NCI-H774 (cell line): ENCODE results near the gene OR13A1.
"Not testable (repeated sequence)": the region's sequence is repeated elsewhere in the genome, so short reads cannot be mapped to it uniquely, and the experiment has no call there.

Experiments
- DNase-seq: peaks from one replicate; lab custom pipeline; 2025; lab: John Stamatoyannopoulos, UW

Gene OR13A1

DNA sequence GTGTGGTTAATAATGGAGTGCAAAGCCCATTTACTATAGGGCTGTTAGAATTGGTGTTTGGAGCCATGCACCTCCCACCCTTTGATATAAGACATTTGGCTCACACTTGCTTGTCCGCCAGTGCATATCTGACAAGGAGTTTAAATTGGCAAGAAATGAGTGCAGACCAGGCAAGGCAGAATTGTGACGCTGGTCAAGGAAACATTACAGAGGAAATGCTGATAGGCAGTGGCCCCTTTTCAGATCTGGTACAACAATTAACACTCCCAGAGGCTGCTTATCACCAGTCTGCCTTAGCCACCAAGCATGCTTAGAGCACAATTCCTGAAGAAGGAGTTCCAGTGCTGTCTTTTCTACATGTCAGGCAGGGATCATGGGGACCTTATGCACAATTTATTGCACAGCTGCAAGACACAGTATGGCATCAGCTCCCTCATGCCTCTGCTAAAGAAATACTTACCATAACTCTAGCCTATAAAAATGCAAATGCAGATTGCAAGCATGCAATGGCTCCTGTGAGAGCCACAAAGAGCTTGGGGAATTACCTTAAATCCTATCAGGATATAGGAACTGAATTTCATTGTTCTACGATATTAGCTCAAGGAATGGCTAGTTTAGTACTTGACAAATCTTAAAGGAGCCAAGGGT, 35.2 kb downstream of the OR13A1 start:
- DNase-seq = no peak

DNA sequence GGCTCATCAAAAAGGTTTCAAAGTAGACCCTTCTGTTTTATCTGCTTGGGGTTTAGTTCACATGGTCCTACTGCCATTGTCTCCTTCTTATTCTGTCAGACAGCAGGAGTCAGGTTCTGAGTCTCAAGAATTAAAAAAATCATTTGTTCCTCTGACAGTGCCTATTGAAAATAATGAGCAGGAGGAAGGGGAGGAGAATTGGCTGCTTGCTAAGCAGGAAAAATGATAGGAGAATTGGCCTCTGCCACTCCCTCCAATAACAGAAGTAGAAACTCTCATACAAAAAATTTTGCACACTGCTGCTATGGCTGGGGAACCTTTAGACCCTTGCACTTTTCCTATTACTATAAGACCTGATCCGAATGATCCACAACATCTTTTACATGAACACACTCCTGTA, 35.7 kb downstream of the OR13A1 start:
- no peak for DNase-seq

DNA sequence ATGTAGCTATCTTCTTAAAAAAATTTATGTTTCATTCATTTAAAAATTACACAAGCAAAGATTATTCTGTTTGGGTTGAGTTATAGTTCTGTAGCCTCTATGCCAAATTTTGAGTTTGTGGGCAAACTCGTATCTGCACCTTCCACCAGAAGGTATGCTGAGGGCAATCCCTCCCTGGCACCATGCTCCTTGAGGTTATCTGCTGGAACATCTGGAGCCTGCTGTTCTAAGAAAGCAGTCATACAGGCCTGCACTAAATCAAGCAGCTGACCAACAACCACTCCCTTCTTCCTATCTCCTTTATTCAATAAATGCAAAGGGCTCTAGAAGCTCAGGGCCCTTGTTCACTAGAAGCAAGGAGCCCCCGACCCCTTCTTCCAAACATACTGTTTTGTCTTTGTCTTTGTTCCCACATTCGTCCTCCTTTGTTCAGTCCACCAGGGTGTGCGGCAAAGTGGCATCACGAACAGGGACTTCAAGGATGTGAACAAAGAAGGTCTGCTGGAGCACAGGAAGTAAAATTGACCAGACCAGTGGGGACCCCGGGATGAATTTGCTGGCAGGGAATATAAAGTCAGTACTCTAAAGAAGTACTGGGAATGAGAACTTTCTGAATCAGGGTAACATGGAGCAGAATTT, 36.4 kb downstream of the OR13A1 start:
- DNase-seq = no peak

DNA sequence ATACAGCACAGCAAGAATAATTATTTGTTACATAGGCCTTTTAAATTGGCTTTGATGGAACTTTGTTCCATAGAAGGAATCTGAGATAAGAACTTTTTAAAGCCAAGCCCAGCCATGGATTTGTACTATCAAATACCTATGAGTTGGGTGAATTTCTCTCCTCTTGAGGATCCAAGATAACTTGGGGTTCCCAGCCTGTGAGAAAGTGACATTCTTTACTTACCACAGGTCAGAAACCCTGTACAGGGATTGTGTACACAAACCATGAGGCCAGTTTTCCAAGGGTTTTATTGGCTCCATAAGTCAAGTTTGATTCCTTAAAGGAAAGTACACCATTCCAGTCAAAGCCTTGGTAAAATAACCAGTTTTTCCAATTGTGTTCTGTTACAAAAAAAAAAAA, 39.3 kb downstream of the OR13A1 start:
- not testable (repeated sequence) for DNase-seq

DNA sequence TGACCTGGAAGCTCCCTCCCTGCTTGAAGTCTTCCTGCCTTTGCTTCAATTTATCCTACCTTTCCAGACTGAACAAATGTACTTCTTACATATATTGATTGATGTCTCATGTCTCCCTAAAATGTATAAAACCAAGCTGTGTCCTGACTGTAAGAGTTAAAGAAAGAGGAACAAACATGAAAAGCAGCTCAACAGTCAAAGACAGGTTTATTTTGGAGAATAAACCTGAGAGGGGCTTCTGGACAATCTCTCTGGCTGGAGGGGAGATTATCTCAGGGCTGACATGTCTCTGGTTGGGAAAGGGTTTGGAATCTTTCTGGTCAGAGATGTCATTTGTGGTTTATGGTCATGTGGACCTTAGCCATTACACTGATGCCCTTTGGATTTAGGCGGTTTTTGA, 41.0 kb downstream of the OR13A1 start:
- DNase-seq = no peak

DNA sequence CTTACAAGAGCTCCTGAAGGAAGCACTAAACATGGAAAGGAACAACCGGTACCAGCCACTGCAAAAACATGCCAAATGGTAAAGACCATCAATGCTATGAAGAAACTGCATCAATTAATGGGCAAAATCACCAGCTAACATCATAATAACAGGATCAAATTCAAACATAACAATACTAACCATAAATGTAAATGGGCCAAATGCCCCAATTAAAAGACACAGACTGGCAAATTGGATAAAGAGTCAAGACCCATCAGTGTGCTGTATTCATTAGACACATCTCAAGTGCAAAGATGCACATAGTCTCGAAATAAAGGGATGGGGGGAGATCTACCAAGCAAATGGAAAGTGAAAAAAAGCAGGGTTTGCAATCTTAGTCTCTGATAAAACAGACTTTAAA, 47.6 kb downstream of the OR13A1 start:
- not testable (repeated sequence) for DNase-seq

DNA sequence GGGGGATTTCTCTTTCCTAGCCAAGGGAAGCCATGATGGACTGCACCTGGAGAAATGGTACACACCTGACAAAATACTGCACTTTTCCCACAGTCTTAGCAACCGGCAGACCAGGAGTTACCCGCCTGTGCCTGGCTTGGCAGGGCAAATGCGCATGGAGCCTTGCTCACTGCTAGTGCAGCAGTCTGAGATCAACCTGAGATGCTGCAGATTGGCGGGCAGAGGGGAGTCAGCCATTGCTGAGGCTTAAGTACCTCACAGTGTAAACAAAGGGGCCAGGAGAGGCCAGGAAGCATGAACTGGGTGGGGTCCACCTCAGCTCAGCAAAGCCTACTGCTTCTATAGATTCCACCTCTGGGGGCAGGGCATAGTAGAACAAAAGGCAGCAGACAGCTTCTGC, 49.4 kb downstream of the OR13A1 start:
- no peak for DNase-seq

DNA sequence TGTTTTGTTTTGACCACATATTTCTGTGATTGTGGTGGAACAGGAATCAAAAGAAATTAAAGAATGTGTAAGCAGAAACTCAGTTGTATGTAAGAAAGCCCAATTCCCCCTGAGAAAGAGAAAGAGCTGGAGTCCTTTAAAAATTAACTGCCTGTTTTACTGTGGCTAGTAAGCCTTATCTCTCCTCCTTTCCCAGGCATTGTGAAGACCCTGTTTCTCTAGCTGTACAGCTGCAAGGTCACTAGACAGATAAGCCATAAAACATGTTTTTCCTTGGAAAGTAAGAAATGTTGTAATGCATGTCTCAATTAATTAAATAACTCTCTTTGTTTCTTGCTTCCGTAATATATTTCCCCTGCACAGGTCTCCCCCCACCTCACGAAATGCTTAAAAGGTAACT, 53.5 kb downstream of the OR13A1 start:
- DNase-seq = no peak

DNA sequence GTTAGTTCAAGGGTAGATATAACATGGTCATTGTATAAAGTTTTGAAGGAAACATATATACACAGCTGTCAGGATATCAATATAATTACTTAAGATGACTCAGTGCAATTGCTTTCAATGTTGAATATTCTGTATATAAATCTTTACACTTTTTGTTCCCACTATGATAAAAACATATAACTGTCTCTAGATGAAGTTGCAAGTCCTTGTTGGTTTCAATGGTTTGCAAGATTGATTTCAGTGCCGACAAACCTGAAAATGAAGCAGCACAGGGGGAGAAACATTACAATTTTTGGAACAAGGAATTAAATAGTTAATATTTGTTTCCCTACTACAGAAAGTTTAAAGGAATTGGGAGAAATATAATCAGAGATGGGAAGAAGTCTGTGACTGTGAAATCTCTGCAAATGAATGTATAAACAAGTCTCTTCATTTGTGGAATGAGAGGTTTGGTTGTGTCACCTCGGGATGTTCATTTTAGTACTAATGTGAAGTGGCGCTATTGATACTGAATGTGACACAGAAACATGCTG, 54.1 kb downstream of the OR13A1 start:
- DNase-seq = no peak

DNA sequence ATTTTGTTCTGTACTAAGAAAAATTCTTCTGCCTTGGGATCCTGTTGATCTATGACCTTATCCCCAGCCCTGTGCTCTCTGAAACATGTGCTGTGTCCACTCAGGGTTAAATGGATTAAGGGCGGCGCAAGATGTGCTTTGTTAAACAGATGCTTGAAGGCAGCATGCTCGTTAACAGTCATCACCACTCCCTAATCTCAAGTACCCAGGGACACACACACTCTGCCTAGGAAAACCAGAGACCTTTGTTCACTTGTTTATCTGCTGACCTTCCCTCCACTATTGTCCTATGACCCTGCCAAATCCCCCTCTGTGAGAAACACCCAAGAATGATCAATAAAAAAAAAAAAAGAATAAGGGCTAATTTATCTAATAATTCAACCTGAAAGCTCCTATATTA, 54.8 kb downstream of the OR13A1 start:
- not testable (repeated sequence) for DNase-seq

DNA sequence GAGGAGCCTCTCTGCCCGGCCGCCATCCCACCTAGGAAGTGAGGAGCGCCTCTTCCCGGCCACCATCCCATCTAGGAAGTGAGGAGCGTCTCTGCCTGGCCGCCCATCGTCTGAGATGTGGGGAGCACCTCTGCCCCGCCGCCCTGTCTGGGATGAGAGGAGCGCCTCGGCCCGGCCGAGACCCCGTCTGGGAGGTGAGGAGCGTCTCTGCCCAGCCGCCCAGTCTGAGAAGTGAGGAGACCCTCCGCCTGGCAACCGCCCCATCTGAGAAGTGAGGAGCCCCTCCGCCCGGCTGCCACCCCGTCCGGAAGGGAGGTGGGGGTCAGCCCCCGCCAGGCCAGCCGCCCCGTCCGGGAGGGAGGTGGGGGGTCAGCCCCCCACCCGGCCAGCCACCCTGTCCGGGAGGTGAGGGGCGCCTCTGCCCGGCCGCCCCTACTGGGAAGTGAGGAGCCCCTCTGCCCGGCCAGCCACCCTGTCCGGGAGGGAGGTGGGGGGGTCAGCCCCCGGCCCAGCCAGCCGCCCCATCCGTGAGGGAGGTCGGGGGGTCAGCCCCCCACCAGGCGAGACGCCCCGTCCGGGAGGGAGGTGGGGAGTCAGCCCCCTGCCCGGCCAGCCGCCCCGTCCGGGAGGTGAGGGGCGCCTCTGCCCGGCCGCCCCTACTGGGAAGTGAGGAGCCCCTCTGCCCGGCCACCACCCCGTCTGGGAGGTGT, 55.5 kb downstream of the OR13A1 start:
- not testable (repeated sequence) for DNase-seq

DNA sequence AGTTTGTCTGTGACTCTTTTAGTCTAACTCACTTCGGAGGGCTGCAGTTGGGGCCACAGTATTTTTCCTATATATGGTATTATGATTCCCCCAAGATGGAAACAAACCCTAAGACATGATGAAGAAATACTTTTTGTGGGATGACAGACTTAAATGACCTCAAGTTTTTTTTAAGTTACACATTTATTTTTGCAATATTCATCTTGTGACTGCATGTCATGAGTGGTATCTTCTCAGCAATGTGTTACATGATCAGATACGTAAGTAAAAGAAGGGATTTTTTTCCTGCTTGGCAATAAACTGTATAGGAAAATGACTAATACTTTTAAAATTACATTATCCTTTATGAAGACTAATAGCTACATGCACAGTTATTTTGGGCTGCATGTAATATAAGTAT, 57.8 kb downstream of the OR13A1 start:
- no peak for DNase-seq

DNA sequence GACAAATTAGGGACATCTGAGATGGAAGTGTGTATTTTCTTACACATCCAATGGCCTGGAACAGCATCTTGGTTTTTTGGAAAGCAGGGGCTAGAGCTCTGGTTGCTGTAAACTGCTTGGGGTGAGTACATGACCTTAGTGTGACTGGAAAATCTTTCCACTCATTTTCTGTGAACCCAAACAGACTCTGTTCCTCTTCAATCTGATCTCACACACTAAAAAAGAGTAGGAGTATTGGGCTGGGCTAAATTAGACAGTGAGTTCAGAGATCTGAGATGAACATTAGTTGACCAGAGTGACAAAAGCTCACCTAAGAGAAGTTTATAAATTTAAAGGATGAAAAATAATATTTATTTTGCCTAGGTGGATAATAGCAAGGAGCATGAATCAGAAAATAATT, 59.2 kb downstream of the OR13A1 start:
- DNase-seq = no peak

DNA sequence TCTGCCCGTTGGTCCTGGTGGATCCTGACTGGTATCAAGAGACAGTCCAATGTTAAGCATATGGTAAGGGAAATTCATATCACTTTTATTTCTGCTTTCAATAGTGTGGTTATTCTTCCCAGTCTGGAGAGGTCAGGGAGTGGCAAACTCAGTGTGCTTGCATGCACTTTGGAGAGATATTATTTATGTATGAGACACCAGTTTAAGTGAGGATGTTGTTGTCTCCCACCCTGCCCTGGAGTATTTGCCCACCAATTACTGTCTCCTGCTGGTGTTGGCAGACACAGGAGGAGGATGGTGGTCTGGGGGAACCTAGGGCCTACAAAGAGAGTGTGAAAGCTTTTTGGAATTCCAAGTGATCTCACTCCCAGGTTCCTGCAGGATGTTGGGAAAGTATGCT, 59.7 kb downstream of the OR13A1 start:
- DNase-seq = no peak

DNA sequence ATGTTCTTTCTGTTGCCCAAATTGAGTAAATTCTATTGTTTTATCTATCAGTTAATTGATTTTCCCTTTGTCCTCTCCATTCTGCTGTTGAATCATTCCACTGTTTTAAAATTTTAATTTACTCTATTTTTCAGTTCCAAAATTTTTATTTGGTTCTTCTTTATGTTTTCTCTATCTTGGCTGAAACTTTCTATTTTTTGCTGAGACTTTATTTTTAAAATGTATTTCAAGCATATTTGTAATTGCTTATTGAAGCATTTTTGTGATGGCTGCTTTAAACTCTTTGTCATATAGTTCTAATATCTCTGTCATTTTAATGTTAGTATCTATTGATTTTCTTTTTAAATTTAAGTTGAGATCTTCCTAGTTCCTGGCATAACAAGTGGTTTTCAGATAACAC, 60.5 kb downstream of the OR13A1 start:
- DNase-seq = no peak

DNA sequence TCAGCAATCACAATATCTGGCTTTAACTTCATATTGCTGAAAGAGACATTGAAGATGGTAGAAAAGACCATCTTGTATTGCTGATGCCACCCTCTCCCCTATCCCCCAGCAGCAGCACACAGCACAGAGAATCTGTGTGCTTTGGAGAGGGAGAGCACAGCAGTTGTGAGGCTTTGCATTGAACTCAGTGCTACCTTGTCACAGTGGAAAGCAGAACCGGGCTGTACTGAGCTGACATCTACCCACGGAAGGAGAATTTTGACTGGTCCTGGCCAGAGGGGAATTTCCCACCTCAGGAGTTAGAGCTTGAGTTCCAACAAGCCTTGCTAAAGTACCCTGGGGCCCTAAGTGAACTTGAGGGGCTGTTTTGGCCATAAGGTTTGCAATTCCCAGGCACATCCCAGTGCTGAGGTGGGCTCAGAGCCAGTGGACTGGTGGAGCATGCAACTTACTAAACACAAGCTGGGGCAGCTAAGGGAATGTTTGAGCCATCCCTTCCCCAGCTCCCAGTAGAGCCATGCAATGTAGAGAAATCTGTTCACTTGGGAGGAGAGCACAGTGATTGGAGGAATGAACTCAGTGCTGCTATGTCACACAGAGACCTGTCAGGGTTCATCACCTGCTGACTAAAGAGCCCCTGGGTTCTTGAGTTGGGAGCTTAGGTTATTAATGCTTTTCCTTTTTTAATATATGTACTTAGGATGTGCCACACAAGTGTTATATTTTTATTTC, 62.1 kb downstream of the OR13A1 start:
- no peak for DNase-seq
